Measurements from ENCODE around the gene ANAPC4.
A peak's percentile ranks its signal among the peaks of the same experiment; 100 is the strongest.

Gene ANAPC4

DNA sequence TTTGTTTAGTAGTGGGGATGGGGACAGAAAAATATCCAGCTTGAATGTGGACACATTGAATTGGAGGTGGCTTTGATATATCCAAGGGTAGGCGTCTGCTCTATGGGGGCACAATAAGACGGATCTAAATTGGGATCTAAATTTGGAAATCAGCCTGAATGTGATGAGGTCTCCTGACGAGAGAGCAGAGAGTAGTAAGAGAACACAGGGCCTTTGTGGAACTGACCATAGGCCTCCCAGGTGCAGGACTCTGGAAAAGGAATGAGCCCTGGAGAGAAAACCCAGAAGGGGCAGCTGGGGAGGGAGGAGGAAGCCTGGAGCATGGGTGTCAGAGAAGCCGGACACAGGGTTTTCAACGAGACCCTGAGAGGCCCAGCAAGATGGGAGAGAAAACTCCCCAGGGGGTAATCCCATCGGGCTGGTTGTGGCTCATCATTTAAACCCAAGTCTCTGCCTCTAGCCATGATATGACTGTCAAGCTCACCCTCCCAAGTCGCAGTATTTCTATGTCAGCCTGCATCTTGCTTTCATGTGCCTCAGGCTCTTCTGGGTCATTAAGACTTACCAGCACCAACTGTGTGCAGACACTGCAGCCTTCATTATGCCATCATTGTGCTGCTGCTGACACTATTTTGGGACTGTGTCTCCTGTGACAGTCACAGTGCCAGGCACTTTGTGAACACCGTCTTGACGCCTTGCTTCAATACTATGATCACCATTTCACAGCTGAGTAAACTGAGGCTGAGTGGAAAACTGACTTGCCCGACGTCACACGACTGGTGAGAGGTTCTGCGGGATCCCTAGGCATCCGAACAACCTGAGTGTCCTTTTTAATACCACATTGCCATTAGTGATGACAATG is 57.1 kb downstream of the ANAPC4 start:
- no peak for DNase-seq

DNA sequence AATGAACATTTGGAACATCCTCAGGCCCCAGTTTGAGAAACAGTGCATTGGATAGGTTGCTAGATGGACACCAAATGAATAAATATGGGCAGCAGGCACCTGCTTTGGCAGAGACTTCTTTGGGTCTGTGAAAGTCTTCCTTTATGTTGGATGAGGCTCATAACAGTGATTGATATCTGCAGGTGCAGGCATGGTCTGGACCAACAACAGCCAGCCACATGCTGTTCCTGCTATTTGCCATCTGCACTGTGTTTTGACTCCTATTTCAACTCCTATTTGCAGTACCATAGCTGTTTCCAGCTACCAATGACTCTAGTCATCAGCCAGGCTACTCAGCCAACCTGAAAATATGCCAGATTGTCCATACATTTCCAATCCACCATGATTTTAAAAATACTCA is 60.9 kb downstream of the ANAPC4 start:
- no peak for DNase-seq

DNA sequence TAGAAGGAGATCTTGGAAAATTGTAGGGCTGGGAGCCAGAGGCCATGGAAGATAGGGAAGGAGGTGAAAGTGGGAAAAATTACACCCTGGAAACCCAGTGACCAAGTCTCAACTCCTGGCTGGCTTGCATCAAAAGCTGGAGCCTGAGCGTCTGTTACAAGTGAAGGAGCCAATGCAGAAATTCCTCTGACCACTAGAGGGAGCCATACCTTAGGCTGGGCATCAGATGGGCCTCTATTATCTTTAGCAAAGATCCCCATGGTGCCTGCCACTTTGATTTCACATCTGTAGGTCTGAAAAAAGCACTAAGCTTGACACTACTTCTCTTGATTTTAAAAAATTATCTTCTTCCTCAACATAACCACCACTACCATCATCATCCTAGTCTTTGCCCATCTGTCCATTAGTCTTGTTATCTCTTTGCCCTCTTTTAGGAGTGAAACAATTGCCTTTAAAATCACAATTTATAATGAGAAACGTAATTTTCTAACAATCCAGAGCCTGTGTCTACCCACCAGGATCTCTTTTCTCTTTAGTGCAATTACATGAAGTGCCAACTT is 62.9 kb downstream of the ANAPC4 start:
- DNase-seq = peak; percentile 56

DNA sequence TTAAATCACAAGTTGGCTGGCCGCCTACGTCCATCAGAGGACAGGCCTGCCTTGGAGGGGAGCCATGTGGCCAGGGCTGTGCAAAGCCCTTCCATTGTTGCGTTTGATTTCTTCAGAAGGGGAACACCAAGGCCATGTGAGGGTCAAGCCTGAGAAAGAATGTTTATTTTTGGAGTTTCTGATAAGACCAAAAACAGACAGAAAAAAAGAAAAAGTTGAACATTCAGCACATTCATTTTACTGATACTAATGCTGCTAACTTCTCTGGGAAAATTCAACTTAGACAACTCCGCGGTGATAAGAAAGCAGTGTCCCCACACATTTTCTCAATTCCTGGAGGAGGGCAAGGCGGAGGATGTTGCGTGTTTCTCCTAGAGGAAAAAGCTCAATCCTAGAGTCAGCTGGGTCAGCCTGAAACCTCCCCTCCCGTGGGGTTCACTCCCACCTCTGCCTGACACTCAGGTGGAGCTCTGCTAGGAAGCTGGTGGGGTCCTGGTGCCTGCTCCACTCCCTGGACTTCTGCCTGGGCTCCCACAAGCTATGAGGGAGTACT is 63.5 kb downstream of the ANAPC4 start:
- DNase-seq = no peak

DNA sequence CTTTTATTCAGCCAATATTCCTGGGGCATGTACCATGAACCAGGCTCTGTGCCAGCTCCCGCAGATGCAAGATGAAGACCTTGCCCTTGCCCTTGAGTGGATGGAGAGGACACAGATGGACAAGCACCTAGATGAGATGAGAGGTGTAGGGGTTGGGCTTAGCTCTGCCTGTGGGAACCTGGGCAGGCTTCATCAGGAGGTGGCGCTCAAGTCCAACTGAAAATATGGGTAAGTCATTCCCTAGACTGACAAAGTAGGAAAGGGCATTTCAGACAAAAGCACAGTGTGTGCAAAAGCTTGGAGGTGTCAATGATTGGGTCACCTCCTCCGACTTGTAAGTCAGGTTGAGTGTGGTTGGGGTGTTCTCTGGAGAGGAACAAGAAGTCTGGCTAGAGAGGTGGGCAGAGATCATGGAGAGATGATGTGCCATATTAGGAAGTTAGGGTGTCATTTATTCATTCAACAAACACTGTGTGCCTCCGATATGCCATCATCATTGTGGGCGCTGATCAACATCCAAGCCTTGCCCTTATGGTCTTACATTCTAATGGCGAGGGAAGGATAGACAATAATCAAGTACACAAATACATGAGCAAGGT is 64.6 kb downstream of the ANAPC4 start:
- no peak for DNase-seq

DNA sequence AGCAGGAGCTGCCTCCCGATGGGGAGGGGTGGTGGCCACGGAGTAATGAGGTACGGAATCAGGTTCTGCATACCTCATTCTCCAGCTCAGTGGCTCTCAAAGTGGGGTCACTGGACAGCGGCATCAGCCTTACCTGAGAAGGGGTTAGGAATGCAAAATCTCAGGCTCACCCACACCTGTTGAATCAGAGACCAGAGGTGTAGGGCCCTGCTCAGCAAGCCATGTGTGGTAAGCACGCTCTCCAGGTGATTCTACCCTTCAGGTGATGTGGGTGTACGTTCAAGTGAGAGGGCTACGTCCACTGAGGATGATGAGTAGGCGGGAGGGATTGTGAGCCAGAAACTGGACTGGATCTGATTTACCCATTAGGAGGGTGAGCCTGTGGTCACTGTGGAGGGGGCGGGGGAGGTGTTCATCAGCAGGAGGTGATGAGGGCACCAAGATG is 65.8 kb downstream of the ANAPC4 start:
- no peak for DNase-seq

DNA sequence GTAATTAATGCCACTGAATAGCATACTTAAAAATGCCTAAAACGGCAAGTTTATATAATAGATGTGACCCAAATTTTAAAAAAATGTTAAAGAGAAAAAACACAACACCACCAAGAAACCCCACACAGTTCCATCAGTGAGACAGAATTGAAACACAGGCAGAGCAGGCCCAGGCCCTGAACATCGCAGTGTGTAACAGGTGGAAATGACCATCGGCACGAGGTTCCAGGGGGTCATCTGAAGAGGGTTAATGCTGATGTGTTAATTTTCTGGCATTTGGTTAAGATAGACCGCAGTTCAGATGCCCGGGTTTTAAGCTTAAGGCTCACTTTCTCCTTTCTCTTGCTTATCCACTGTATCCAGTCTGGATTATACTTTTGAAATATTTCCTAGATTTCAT is 66.8 kb downstream of the ANAPC4 start:
- DNase-seq = no peak

DNA sequence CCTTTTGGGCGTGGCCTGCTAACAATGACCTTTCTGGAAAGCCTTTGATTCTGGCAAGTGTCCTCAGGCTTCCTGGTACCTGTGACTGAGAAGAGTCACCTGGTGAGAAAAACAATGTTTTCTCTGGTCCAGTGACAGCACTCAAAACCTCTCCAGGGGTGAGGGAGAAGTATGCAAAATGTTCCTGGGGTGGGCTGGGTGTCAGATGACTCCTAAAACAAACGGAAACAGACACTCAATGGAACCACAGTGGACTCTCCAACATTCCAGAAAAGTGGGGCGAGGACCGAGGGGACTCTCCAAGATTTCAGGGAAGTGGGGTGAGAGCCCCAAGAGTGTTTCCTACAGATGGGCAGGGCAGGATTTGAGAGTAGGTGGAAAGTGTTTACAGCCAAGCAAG is 69.5 kb downstream of the ANAPC4 start:
- DNase-seq = no peak

DNA sequence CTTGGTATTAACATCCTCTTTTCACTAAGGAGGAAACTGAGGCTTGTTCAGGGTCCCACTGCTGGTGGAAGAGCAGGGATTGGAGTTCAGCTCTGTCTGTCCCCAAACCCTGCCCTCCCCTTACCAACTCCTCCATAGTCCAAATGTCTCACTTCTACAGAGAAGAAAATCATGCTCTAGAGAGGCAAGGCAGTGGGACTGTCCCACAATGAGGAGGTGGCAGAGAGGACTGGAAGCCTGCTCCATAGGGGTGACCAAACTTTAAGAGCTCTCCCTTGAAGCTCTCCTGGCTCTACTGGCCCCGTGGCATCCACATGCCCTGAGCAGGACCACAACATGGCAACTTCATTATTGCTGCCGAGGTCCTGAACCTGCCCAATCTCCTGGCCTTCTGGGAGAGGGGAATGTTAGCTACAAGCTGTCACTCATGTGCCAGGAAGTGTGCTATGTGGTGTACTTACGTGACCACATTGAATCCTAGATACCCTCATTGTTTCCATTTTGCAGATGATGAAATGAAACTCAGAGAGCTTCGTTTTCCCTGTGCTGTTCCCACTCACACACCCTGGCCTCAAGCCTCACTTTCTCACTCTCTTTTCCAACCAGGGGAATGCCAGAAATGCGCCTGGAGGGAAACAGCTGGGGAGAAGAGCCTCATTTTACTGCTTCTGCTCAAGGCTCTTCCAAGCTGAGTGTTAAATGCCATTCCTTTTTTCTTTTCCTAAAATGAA is 71.5 kb downstream of the ANAPC4 start:
- DNase-seq = no peak

DNA sequence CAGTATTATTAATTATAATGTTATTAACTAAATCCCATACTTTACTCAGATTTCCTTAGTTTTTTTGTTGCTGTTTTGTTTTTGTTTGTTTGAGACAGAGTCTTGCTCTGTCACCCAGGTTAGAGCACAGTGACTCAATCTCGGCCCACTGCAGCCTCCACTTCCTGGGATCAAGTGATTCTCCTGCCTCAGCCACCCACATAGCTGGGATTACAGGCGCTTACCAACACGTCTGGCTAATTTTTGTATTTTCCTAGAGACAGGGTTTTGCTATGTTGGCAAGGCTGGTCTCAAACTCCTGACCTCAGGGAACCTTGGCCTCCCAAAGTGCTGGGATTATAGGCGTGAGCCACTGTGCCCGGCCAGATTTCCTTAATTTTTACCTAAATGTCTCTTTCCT is 72.2 kb downstream of the ANAPC4 start:
- DNase-seq = no peak

DNA sequence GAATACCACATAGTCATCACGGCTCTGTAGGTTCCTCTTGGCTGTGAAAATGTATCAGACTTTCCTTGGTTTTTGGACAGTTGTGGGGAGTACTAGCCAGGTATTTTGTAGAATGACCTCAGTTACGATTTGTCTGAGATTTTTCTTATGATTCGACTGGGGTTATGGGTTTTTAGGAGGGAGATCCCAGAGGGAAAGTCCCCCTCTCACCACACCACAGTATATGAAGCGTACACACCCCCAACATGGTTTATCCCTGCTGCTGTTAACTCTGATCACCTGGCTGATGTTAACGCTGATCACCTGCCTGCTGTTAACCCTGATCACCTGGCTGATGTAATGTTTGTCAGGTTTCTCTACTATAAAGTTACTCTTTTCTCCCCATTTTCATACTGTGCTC is 72.6 kb downstream of the ANAPC4 start:
- no peak for DNase-seq

DNA sequence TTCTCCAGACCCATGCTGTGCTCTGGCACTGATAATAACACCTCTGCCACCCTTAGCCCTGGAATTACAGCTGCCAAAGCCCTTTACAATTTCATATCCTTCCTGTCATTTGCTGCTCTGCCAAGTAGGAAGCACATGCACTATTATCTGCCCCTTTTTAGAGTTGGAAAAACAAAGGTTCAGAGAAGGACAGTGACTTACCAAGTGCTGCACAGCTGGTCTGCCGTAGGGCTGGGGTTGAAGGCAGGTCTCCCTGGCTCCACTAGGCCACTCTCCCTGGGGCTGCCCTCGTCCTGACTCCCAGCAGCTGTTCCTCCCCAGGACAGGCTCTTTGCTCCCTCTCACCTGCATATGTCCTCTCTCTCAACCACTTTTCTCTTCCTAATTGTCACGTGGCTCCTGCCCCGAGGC is 73.4 kb downstream of the ANAPC4 start:
- no peak for DNase-seq

DNA sequence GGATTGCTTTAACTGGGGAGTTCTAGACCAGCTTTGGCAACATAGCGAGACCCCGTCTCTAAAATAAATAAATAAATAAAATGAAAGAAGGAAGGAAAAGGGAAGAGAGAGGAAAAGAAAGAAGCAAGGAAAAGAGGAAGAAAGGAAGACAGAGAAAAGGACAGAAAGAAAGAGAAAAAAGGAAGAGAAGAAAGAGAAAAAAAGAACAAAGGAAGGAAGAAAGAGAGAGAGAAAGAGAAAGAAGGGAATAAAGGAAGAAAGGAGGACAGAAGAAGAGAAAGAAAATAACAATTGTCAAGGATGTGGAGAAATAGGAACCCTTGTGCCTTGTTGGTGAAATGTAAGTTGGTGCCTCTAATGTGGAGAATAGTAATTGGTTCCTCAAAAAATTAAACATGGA is 74.6 kb downstream of the ANAPC4 start:
- DNase-seq = no peak

DNA sequence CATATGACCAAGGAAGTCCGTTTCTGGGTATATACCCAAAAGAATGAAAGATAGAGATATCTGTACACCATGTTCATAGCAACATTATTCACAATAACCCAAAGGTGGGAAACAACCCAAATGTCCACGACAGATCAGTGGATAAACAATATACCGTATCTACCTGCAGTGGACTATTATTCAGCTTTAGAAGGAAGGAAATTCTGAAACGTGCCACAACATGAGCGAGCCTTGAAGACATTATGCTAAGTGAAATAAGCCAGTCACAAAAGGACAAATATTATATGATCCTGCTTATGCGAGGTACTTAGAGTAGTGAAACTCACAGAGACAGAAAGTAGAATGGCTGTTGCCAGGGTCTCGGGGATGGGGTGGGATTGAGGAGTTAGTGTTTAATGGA is 75.0 kb downstream of the ANAPC4 start:
- no peak for DNase-seq

DNA sequence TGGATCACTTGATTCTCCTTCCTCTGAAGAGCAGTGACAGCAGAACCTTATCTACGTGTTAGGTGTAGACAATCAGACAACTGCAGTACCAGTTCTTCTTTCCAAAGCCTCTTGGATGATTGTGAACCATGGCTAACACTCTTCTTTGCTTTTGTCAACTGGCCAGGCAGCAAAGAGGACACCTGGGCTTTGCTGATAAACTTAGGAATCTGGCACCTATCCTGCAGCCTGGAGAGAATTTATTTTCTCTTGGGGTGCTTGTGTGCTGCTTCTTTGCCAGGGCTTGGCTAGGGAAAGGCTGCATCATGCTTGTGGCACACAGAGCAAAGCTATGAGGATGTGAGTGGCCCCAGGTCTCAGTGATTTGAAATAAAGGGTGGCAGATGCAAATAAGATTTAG is 77.4 kb downstream of the ANAPC4 start:
- no peak for DNase-seq

DNA sequence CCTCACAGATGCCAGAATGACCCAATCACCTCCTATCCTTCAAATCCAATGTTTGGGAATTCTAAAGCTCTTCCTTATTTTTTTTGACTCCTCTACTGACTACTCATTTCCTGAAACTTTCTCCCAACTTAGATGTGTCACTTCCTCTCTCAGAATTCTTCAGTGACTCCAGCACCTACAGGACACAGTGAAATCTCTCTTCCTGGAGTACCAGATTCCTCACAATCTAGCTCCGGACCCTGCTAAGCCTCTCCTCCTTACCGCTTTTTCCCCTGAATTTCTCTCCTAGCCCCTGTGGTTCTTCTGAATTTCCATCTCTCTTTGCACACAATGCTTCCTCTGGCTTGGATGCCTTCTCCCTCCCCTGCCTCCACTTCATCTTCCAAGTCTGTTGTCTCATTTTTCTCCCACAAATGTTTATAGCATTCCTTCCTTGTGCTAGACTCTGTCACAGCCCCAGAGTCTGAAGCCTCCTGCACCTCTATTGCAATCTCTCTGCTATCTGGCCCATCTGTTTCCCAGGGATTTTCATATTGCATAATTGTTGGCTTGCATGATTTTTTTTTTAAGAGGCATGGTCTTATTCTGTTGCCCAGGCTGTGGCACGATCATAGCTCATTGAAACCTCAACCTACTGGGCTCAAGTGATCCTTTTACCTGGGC is 80.1 kb downstream of the ANAPC4 start:
- peak; percentile 21 for DNase-seq

DNA sequence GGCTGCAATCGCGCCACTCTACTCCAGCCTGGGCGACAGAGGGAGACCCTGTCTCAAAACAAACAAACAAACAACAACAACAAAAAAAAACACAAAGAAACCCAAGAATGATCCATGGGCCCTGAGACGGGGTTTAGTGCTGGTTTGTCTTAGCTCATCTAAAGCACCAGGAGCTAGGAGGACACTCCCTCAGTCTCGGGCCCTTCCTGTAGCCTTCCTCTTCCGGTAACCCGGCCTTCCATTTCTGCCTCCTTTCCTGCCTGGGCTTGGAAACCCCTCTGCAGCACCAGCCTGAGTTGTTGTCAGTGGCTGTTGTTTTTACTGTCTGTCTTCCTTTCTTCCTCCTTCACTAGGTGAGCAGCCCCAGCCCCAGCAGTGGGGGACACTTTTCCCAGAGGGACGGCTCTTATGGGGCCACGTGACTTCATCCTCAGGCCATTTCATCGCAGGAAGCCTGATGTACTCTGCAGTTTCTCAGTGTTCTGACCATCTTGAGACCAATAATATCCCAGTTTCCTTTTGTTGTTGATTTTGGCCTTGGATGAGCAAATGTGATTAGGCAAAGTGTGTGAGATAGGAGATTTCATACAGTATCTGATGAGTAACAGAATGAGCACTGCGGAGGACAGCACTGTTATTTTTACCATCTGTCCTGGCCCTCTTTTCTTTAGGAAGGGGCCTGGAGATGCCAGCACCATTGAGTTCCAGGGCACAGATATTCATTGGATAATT is 90.1 kb downstream of the ANAPC4 start:
- DNase-seq = no peak

DNA sequence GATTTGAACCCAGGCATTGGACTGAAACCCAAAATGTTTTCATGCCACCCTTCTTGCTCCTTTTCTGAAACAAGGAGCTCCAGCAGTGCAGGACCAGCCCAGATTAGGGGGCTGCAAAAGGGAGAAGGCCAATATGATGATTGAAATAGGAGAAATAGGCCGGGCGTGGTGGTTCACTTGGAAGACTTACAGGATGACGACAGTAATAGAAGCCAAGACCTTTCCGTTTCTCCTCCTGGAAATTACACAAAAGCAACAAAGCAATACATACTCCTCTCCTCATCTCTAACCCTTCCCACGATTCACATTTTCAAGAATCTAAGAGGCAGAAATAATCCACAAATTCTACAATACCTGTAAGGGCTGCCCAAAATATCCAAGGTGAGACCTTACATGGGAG is 90.8 kb downstream of the ANAPC4 start:
- DNase-seq = no peak
